Caco-2 (cell line): Measurements from ENCODE around the gene DCTN2. TPM values are rescaled to one million over a fixed set of nuclear protein-coding genes. Genes with fewer than 3 reads are reported as not detected.

Source experiments
- BruUV-seq: library from RNA; stranded (reverse); fragments of 400-500 nt; replicated peaks from 2 replicates; lab custom pipeline; 2021; lab: Mats Ljungman, UMichigan
- CTCF ChIA-PET: fragments of 300-600 bp; sonication (Branson Sonifier 250); formaldehyde crosslinking; loops from one replicate; lab custom pipeline; 2022; ENCODE audit warnings: antibody characterized with exemption; lab: Charles Lee
- POLR2A ChIA-PET: fragments of 300-600 bp; sonication (Branson Sonifier 250); formaldehyde crosslinking; loops from one replicate; lab custom pipeline; 2022; ENCODE audit warnings: antibody characterized with exemption; lab: Charles Lee
- DNase-seq, 2 experiments: peaks; one replicate each; pipeline versions ENCODE4 v3.0.0 to v3.0.0-alpha.2; 2020 to 2022
- H3K27me3 ChIP-seq: replicated peaks from 2 replicates; pipeline ENCODE4 v1.6.0; 2011; ENCODE audit warnings: low read length; ENCODE audit not compliant: control insufficient read depth, insufficient read depth
- H3K36me3 ChIP-seq: 2 replicates; pipeline ENCODE4 v1.5.1; 2011; ENCODE audit warnings: low read length; ENCODE audit not compliant: control insufficient read depth, insufficient read depth
- H3K4me1 ChIP-seq: fragments of 250-450 bp; sonication (Bioruptor Pico); 2 replicates; pipeline ENCODE4 v1.5.1; 2020; ENCODE audit warnings: mild to moderate bottlenecking
- H3K4me3 ChIP-seq: 2 replicates; pipeline ENCODE4 v1.5.1; 2011; ENCODE audit warnings: low read depth, mild to moderate bottlenecking, control low read depth, low read length
- H3K9me3 ChIP-seq: fragments of 250-450 bp; sonication (Bioruptor Pico); 2 replicates; pipeline ENCODE4 v1.5.1; 2020; ENCODE audit warnings: mild to moderate bottlenecking, moderate library complexity
- H3K27ac Mint-ChIP-seq: one replicate; pipeline ENCODE4 v1.8.0; 2022; ENCODE audit warnings: mixed read lengths; ENCODE audit not compliant: unreplicated experiment
- H3K27me3 Mint-ChIP-seq: one replicate; pipeline ENCODE4 v1.8.0; 2022; ENCODE audit warnings: mixed read lengths; ENCODE audit not compliant: insufficient read depth, unreplicated experiment
- H3K36me3 Mint-ChIP-seq: one replicate; pipeline ENCODE4 v1.8.0; 2022; ENCODE audit warnings: mild to moderate bottlenecking, mixed read lengths; ENCODE audit not compliant: insufficient read depth, unreplicated experiment
- H3K4me1 Mint-ChIP-seq: one replicate; pipeline ENCODE4 v1.8.0; 2022; ENCODE audit warnings: low read depth, mixed read lengths; ENCODE audit not compliant: unreplicated experiment
- H3K4me3 Mint-ChIP-seq: one replicate; pipeline ENCODE4 v1.8.0; 2022; ENCODE audit warnings: mild to moderate bottlenecking, moderate library complexity, mixed read lengths; ENCODE audit not compliant: unreplicated experiment
- H3K9me3 Mint-ChIP-seq: one replicate; pipeline ENCODE4 v1.8.0; 2022; ENCODE audit warnings: mixed read lengths; ENCODE audit not compliant: unreplicated experiment
- CTCF ChIP-seq, 2 experiments: fragments of 200-600 bp in 1 of 2; IDR thresholded peaks; 1 replicate in 1 of 2; 2 replicates in 1 of 2; pipeline versions ENCODE4 v1.5.1 to v1.8.0; 2011 to 2022; ENCODE audit warnings: antibody characterized with exemption in 1 of 2, control low read depth in 1 of 2, inconsistent platforms in 1 of 2, low read depth in 1 of 2, low read length in 1 of 2, mild to moderate bottlenecking in 1 of 2, moderate library complexity in 1 of 2; ENCODE audit not compliant: insufficient read depth in 1 of 2, severe bottlenecking in 1 of 2, unreplicated experiment in 1 of 2
- intact Hi-C: fragments of 100-400 bp; cut with micrococcal nuclease; formaldehyde crosslinking; loops from one replicate; pipeline ENCODE4 v1.10.0; 2022; ENCODE audit not compliant: unreplicated experiment
- total RNA-seq: library from RNA; stranded (reverse); gene quantifications from 2 replicates; pipeline ENCODE4 v1.2.3, GENCODE V29; 2022

Gene DCTN2
- total RNA-seq, 1 experiment from 2014 or later: 94.4 TPM

GRCh38 chr12:57536597-57536942, 10.4 kb downstream of the DCTN2 start:
- Mint-ChIP-seq H3K9me3 (no peaks in the 10 kb centered on the region), H3K4me1 (no peaks in the 10 kb centered on the region), H3K36me3 (peaks cover 58% of the 10 kb centered on the region), H3K27ac (no peak overlapping the region), H3K27me3 (no peaks in the 10 kb centered on the region), H3K4me3 (no peak overlapping the region)
- Histone ChIP-seq H3K27me3 (no peaks in the 10 kb centered on the region), H3K9me3 (no peaks in the 10 kb centered on the region), H3K4me1 (no peaks in the 10 kb centered on the region), H3K4me3 (no peak overlapping the region), H3K36me3 (peaks cover 3% of the 10 kb centered on the region; the same call in 1 of the 2 replicates)
- TF ChIP-seq CTCF (IDR thresholded peaks at IDR 0.05; ENCODE audit: insufficient read depth in 1 of 2, low read depth in 1 of 2, low read length in 1 of 2, severe bottlenecking in 1 of 2, unreplicated experiment in 1 of 2): no peak
- no peak for DNase-seq
- ChIA-PET POLR2A (no interaction called here), CTCF (interaction anchor here (0.6 kb wide), 1 partner anchor 73 kb away, joined by 4 read pairs; no protein-coding TSS in a partner anchor)
- intact Hi-C loops: no loop called here
- no TSS peak for BruUV-seq

- Histone ChIP-seq H3K4me3 (no peak overlapping the region), H3K9me3 (no peaks in the 10 kb centered on the region), H3K27me3 (no peaks in the 10 kb centered on the region), H3K4me1 (no peaks in the 10 kb centered on the region), H3K36me3 (peaks cover 3% of the 10 kb centered on the region; the same call in 1 of the 2 replicates)
- BruUV-seq: no TSS peak
- intact Hi-C loops: no loop called here
- Mint-ChIP-seq H3K36me3 (peaks cover 64% of the 10 kb centered on the region), H3K4me1 (no peaks in the 10 kb centered on the region), H3K9me3 (no peaks in the 10 kb centered on the region), H3K4me3 (no peak overlapping the region), H3K27me3 (no peaks in the 10 kb centered on the region), H3K27ac (no peak overlapping the region)
- ChIA-PET CTCF (no interaction called here), POLR2A (no interaction called here)
- DNase-seq: no peak
- TF ChIP-seq CTCF (IDR thresholded peaks at IDR 0.05; ENCODE audit: insufficient read depth in 1 of 2, low read depth in 1 of 2, low read length in 1 of 2, severe bottlenecking in 1 of 2, unreplicated experiment in 1 of 2): no peak
Measured at GRCh38 chr12:57535764-57536596, 11.0 kb downstream of the DCTN2 start.

- no peak overlapping the region for H3K4me3 Mint-ChIP-seq
- CTCF ChIA-PET: no interaction called here
- H3K27me3 Mint-ChIP-seq: no peaks in the 10 kb centered on the region
- intact Hi-C loops: no loop called here
- H3K36me3 Mint-ChIP-seq: peaks cover 63% of the 10 kb centered on the region
- no peaks in the 10 kb centered on the region for H3K9me3 Mint-ChIP-seq
- H3K27ac Mint-ChIP-seq: no peak overlapping the region
- no TSS peak for BruUV-seq
- H3K27me3 ChIP-seq: no peaks in the 10 kb centered on the region
- H3K4me1 ChIP-seq: no peaks in the 10 kb centered on the region
- H3K36me3 ChIP-seq: peaks cover 3% of the 10 kb centered on the region; the same call in 1 of the 2 replicates
- no peak for DNase-seq
- no peak for TF ChIP-seq CTCF (IDR thresholded peaks at IDR 0.05; ENCODE audit: insufficient read depth in 1 of 2, low read depth in 1 of 2, low read length in 1 of 2, severe bottlenecking in 1 of 2, unreplicated experiment in 1 of 2)
- H3K4me1 Mint-ChIP-seq: no peaks in the 10 kb centered on the region
- H3K4me3 ChIP-seq: no peak overlapping the region
- no peaks in the 10 kb centered on the region for H3K9me3 ChIP-seq
- POLR2A ChIA-PET: no interaction called here
Measured at GRCh38 chr12:57534991-57535543, 11.9 kb downstream of the DCTN2 start.
